A549 (cell line): ENCODE data around the gene MAML3.

ENCODE experiments used
- EHF ChIP-seq: fragments of 250-450 bp; sonication (Bioruptor Pico); IDR thresholded peaks from 2 replicates; pipeline ENCODE4 v1.5.0; 2020; ENCODE audit warnings: mild to moderate bottlenecking
- EP300 ChIP-seq, 2 experiments: fragments of >200 bp; sonication (Bioruptor Twin); formaldehyde crosslinking; IDR thresholded peaks; 2 replicates in 1 of 2; 3 replicates in 1 of 2; pipeline ENCODE4 v1.6.1; 2016 to 2017
- HOXA7 ChIP-seq: fragments of 250-450 bp; sonication (Bioruptor Pico); IDR thresholded peaks from 2 replicates; pipeline ENCODE4 v1.5.0; 2020; ENCODE audit warnings: mild to moderate bottlenecking, moderate library complexity
- MYC ChIP-seq: IDR thresholded peaks from 2 replicates; pipeline ENCODE4 v1.6.1; 2012; ENCODE audit warnings: mild to moderate bottlenecking, inconsistent platforms, low read length, improper control_type of control experiment, borderline replicate concordance
- NFE2L2 ChIP-seq: fragments of 150-350 bp; conservative IDR thresholded peaks from 2 replicates; pipeline ENCODE4 v1.6.1; 2014; ENCODE audit warnings: low read length
- NR3C1 ChIP-seq: fragments of >200 bp; sonication (Bioruptor Twin); formaldehyde crosslinking; IDR thresholded peaks from 3 replicates; pipeline ENCODE4 v1.6.1; 2017
- POLR2A ChIP-seq: IDR thresholded peaks from 2 replicates; pipeline ENCODE4 v1.6.1; 2012; ENCODE audit warnings: mild to moderate bottlenecking, low read length
- RAD21 ChIP-seq, 2 experiments: fragments of >200 bp in 1 of 2; sonication (Bioruptor Twin) in 1 of 2; formaldehyde crosslinking in 1 of 2; IDR thresholded peaks in 1 of 2; conservative IDR thresholded peaks in 1 of 2; 2 replicates in 1 of 2; 3 replicates in 1 of 2; pipeline ENCODE4 v1.6.1; 2012 to 2018; ENCODE audit warnings: inconsistent platforms in 1 of 2
- RCOR1 ChIP-seq: fragments of 150-350 bp; IDR thresholded peaks from 2 replicates; pipeline ENCODE4 v1.6.1; 2014; ENCODE audit warnings: antibody characterized with exemption, low read length, low read depth
- SMC3 ChIP-seq: fragments of >200 bp; sonication (Bioruptor Twin); formaldehyde crosslinking; IDR thresholded peaks from 3 replicates; pipeline ENCODE4 v1.6.1; 2018; ENCODE audit warnings: inconsistent platforms
- TP53 ChIP-seq: fragments of 250-450 bp; sonication (Bioruptor Pico); IDR thresholded peaks from 2 replicates; pipeline ENCODE4 v1.5.0; 2021; ENCODE audit warnings: mild to moderate bottlenecking, moderate library complexity
- TF ChIP-seq, protein P1 (sequence below): fragments of >200 bp; sonication (Bioruptor Twin); formaldehyde crosslinking; IDR thresholded peaks from 3 replicates; pipeline ENCODE4 v1.5.1; 2016
- TF ChIP-seq, protein P2 (sequence below): fragments of 200-600 bp; sonication (generic); IDR thresholded peaks from 2 replicates; pipeline ENCODE4 v1.6.1; 2016; ENCODE audit warnings: antibody characterized with exemption, mild to moderate bottlenecking, moderate library complexity

DNA sequence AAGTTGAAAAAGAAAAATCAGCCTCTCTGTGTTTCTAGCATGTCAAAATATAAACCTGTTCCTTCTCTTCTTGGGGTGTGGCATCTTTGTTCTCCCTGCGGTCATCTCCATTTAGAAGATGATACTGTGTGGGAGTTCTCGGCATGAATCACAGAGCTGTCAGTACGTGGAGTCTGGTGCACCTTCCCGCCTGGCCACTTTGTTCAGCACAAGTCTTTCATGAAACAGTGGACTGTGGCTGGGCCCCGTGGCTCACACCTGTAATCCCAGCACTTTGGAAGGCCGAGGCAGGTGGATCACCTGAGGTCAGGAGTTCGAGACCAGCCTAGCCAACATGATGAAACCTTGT lies 166.5 kb downstream of the MAML3 start:
- TF ChIP-seq, protein P1, sequence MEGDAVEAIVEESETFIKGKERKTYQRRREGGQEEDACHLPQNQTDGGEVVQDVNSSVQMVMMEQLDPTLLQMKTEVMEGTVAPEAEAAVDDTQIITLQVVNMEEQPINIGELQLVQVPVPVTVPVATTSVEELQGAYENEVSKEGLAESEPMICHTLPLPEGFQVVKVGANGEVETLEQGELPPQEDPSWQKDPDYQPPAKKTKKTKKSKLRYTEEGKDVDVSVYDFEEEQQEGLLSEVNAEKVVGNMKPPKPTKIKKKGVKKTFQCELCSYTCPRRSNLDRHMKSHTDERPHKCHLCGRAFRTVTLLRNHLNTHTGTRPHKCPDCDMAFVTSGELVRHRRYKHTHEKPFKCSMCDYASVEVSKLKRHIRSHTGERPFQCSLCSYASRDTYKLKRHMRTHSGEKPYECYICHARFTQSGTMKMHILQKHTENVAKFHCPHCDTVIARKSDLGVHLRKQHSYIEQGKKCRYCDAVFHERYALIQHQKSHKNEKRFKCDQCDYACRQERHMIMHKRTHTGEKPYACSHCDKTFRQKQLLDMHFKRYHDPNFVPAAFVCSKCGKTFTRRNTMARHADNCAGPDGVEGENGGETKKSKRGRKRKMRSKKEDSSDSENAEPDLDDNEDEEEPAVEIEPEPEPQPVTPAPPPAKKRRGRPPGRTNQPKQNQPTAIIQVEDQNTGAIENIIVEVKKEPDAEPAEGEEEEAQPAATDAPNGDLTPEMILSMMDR, result no peak
- no peak for TF ChIP-seq HOXA7 (CRISPR knock-in tag)
- TF ChIP-seq MYC, result no peak
- TF ChIP-seq EP300 (IDR thresholded peaks at IDR 0.05), result no peak
- TF ChIP-seq NR3C1, result no peak
- TF ChIP-seq POLR2A, result no peak
- no peak for TF ChIP-seq RAD21 (conservative IDR thresholded peaks at IDR 0.05 in 1 of 2, IDR thresholded peaks at IDR 0.05 in 1 of 2)
- no peak for TF ChIP-seq SMC3
- no peak for TF ChIP-seq EHF (CRISPR knock-in tag)
- TF ChIP-seq NFE2L2, result no peak
- TF ChIP-seq TP53 (CRISPR knock-in tag), result no peak
- TF ChIP-seq, protein P2, sequence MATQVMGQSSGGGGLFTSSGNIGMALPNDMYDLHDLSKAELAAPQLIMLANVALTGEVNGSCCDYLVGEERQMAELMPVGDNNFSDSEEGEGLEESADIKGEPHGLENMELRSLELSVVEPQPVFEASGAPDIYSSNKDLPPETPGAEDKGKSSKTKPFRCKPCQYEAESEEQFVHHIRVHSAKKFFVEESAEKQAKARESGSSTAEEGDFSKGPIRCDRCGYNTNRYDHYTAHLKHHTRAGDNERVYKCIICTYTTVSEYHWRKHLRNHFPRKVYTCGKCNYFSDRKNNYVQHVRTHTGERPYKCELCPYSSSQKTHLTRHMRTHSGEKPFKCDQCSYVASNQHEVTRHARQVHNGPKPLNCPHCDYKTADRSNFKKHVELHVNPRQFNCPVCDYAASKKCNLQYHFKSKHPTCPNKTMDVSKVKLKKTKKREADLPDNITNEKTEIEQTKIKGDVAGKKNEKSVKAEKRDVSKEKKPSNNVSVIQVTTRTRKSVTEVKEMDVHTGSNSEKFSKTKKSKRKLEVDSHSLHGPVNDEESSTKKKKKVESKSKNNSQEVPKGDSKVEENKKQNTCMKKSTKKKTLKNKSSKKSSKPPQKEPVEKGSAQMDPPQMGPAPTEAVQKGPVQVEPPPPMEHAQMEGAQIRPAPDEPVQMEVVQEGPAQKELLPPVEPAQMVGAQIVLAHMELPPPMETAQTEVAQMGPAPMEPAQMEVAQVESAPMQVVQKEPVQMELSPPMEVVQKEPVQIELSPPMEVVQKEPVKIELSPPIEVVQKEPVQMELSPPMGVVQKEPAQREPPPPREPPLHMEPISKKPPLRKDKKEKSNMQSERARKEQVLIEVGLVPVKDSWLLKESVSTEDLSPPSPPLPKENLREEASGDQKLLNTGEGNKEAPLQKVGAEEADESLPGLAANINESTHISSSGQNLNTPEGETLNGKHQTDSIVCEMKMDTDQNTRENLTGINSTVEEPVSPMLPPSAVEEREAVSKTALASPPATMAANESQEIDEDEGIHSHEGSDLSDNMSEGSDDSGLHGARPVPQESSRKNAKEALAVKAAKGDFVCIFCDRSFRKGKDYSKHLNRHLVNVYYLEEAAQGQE, result no peak
- TF ChIP-seq RCOR1, result no peak
